NCI-H774 (cell line): ENCODE data around the gene HSPA12A.
A peak's percentile ranks its signal among the peaks of the same experiment; 100 is the strongest.

Experiments
- DNase-seq: peaks from one replicate; lab custom pipeline; 2025; lab: John Stamatoyannopoulos, UW

Gene HSPA12A

GRCh38 chr10:116742367-116743265, at the start of gene HSPA12A:
TSS of gene HSPA12A (minus strand) at chr10:116742566. CDS start at chr10:116742469, 97 bp downstream.
- peak; percentile 16 for DNase-seq

- no peak for DNase-seq
Observed at GRCh38 chr10:116791241-116791640, 48.9 kb upstream of the HSPA12A start.

- no peak for DNase-seq
Observed at GRCh38 chr10:116787893-116788665, 45.7 kb upstream of the HSPA12A start.

- DNase-seq, result no peak
Observed at GRCh38 chr10:116787053-116787659, 44.8 kb upstream of the HSPA12A start.

- no peak for DNase-seq
Observed at GRCh38 chr10:116785867-116786266, 43.5 kb upstream of the HSPA12A start.

- DNase-seq, result no peak
Observed at GRCh38 chr10:116785282-116785681, 42.9 kb upstream of the HSPA12A start.

- no peak for DNase-seq
Observed at GRCh38 chr10:116784651-116785050, 42.3 kb upstream of the HSPA12A start.

- DNase-seq, result no peak
Observed at GRCh38 chr10:116784035-116784434, 41.7 kb upstream of the HSPA12A start.

GRCh38 chr10:116783011-116783655, 40.8 kb upstream of the HSPA12A start:
- no peak for DNase-seq

- no peak for DNase-seq
Observed at GRCh38 chr10:116781370-116781884, 39.1 kb upstream of the HSPA12A start.

GRCh38 chr10:116780691-116781205, 38.4 kb upstream of the HSPA12A start:
- DNase-seq, result no peak

- DNase-seq, result no peak
Observed at GRCh38 chr10:116779076-116779687, 36.8 kb upstream of the HSPA12A start.

GRCh38 chr10:116777006-116777405, 34.6 kb upstream of the HSPA12A start:
- no peak for DNase-seq

- DNase-seq, result no peak
Observed at GRCh38 chr10:116775488-116776400, 33.4 kb upstream of the HSPA12A start.

- no peak for DNase-seq
Observed at GRCh38 chr10:116774728-116775151, 32.4 kb upstream of the HSPA12A start.

- DNase-seq, result no peak
Observed at GRCh38 chr10:116772909-116773705, 30.7 kb upstream of the HSPA12A start.

GRCh38 chr10:116771959-116772585, 29.7 kb upstream of the HSPA12A start:
- no peak for DNase-seq

- DNase-seq, result no peak
Observed at GRCh38 chr10:116771101-116771958, 29.0 kb upstream of the HSPA12A start.
